HepG2 (cell line): Measurements from ENCODE around the gene NAIF1. TPM values are rescaled to one million over a fixed set of nuclear protein-coding genes. Genes with fewer than 3 reads are reported as not detected.

Experiments used
- BCL6 ChIP-seq: IDR thresholded peaks from 2 replicates; pipeline ENCODE4 v1.6.1; 2016; ENCODE audit warnings: missing genetic modification reagents, missing compliant biosample characterization
- IKZF1 ChIP-seq: fragments of 450-650 bp; IDR thresholded peaks from 2 replicates; pipeline ENCODE4 v1.7.1; 2016
- IKZF4 ChIP-seq: sonication (generic); formaldehyde crosslinking; IDR thresholded peaks from 2 replicates; pipeline ENCODE4 v1.5.1; 2020; ENCODE audit warnings: borderline replicate concordance, mild to moderate bottlenecking, low read depth, missing genetic modification reagents; ENCODE audit errors: not compliant biosample characterization
- PHF20 ChIP-seq: sonication (generic); formaldehyde crosslinking; IDR thresholded peaks from 2 replicates; pipeline ENCODE4 v1.5.0; 2020; ENCODE audit warnings: mild to moderate bottlenecking, missing genetic modification reagents
- SMAD1 ChIP-seq: sonication (generic); formaldehyde crosslinking; IDR thresholded peaks from 2 replicates; pipeline ENCODE4 v1.4.0; 2020; ENCODE audit warnings: missing genetic modification reagents, low read depth, mild to moderate bottlenecking, borderline replicate concordance
- ZKSCAN5 ChIP-seq: sonication (generic); formaldehyde crosslinking; IDR thresholded peaks from 2 replicates; pipeline ENCODE4 v1.5.1; 2020; ENCODE audit warnings: mild to moderate bottlenecking, missing genetic modification reagents
- ZNF3 ChIP-seq: IDR thresholded peaks from 2 replicates; pipeline ENCODE4 v1.7.0; 2017; ENCODE audit warnings: inconsistent platforms
- ZNF543 ChIP-seq: sonication (generic); formaldehyde crosslinking; IDR thresholded peaks from 2 replicates; pipeline ENCODE4 v1.4.0; 2020; ENCODE audit warnings: mild to moderate bottlenecking, missing genetic modification reagents
- polyA plus RNA-seq, 8 experiments: library from polyadenylated mRNA; depleted of rRNA in 3 of 8; stranded (reverse) in 7 of 8; unstranded in 1 of 8; fragments of >200 nt; fragmentation: Illumina TruSeq in 4 of 8; extraction: Trizol in 4 of 8; gene quantifications; 2 replicates each; pipeline versions ENCODE4 v1.2.1 to v1.2.3, GENCODE V29; 2011 to 2016; ENCODE audit warnings: low read depth in 4 of 8, missing spikeins in 1 of 8, mixed read lengths in 1 of 8; ENCODE audit not compliant: insufficient read depth in 1 of 8
- total RNA-seq, 5 experiments: library from RNA; depleted of rRNA; stranded (reverse); fragments of >200 nt; fragmentation: Illumina TruSeq; extraction: Trizol; gene quantifications; 2 replicates each; pipeline ENCODE4 v1.2.3, GENCODE V29; 2016; ENCODE audit warnings: low read depth in 1 of 5
- TF ChIP-seq, protein P1 (sequence below): sonication (generic); formaldehyde crosslinking; IDR thresholded peaks from 2 replicates; pipeline ENCODE4 v1.5.0; 2020; ENCODE audit warnings: missing genetic modification reagents, mild to moderate bottlenecking, borderline replicate concordance
- TF ChIP-seq, protein P2 (sequence below): sonication (generic); formaldehyde crosslinking; IDR thresholded peaks from 2 replicates; pipeline ENCODE4 v1.4.0; 2020; ENCODE audit warnings: missing genetic modification reagents
- TF ChIP-seq, protein P3 (sequence below): sonication (generic); formaldehyde crosslinking; IDR thresholded peaks from 2 replicates; pipeline ENCODE4 v1.5.0; 2020; ENCODE audit warnings: missing genetic modification reagents
- TF ChIP-seq, protein P4 (sequence below): sonication (generic); formaldehyde crosslinking; conservative IDR thresholded peaks from 2 replicates; pipeline ENCODE4 v1.4.0; 2020; ENCODE audit warnings: missing genetic modification reagents
- TF ChIP-seq, protein P5 (sequence below): sonication (generic); formaldehyde crosslinking; IDR thresholded peaks from 2 replicates; pipeline ENCODE4 v1.4.0; 2020; ENCODE audit warnings: missing genetic modification reagents, borderline replicate concordance

NAIF1 gene
- total and polyA plus RNA-seq, 2 of the 13 experiments (the other 11 are each of a cell fraction or from before 2014, with no cell fraction given) = 6.0 to 6.9 TPM

DNA sequence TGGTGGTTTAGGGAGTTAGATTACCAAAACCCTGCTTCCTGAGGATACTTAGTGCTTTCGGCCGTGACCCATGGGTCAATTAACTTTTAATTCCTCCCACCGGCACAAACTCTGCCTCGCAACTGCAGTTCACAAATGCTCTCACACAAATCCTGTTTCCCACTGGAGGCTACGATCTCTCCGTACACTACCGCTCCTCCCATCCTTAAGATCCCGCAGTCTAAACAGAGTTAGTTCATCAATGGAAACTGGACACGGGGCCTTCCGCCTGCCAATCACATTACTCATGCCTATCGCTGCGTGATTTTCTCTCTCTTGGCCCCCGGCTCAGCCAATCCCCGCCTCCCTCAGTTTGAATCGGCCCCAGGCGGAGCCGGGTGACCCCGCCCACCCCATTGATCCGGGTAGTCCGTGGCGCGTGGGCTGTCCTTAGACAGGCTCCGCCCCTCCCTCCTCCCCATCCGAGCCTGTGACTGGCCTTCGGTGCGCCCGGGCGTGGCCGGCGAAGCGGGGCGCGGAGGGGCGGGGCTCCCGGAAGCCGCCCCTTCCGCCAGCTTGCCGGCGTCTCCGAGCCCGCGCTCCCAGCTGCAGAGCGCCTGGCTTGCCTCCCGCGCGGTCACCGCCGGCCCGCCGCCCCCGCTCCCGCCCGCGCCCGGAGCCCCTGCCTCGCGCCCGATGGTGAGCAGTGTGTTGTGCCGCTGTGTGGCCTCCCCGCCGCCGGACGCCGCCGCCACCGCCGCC, 695 bp upstream of the NAIF1 start, which contains the start of gene SLC25A25 (continued):
- TF ChIP-seq, protein P1, sequence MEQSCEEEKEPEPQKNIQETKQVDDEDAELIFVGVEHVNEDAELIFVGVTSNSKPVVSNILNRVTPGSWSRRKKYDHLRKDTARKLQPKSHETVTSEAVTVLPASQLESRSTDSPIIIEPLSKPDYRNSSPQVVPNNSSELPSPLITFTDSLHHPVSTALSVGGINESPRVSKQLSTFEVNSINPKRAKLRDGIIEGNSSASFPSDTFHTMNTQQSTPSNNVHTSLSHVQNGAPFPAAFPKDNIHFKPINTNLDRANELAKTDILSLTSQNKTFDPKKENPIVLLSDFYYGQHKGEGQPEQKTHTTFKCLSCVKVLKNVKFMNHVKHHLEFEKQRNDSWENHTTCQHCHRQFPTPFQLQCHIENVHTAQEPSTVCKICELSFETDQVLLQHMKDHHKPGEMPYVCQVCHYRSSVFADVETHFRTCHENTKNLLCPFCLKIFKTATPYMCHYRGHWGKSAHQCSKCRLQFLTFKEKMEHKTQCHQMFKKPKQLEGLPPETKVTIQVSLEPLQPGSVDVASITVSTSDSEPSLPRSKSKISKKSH (CRISPR knock-in tag) = no peak
- TF ChIP-seq ZNF3 (CRISPR knock-in tag) (no peak), BCL6 (no peak), SMAD1 (CRISPR knock-in tag) (no peak), IKZF1 (no peak), ZKSCAN5 (no peak), ZNF543 (CRISPR knock-in tag) (no peak), PHF20 (CRISPR knock-in tag) (no peak), IKZF4 (no peak)
- TF ChIP-seq, protein P2, sequence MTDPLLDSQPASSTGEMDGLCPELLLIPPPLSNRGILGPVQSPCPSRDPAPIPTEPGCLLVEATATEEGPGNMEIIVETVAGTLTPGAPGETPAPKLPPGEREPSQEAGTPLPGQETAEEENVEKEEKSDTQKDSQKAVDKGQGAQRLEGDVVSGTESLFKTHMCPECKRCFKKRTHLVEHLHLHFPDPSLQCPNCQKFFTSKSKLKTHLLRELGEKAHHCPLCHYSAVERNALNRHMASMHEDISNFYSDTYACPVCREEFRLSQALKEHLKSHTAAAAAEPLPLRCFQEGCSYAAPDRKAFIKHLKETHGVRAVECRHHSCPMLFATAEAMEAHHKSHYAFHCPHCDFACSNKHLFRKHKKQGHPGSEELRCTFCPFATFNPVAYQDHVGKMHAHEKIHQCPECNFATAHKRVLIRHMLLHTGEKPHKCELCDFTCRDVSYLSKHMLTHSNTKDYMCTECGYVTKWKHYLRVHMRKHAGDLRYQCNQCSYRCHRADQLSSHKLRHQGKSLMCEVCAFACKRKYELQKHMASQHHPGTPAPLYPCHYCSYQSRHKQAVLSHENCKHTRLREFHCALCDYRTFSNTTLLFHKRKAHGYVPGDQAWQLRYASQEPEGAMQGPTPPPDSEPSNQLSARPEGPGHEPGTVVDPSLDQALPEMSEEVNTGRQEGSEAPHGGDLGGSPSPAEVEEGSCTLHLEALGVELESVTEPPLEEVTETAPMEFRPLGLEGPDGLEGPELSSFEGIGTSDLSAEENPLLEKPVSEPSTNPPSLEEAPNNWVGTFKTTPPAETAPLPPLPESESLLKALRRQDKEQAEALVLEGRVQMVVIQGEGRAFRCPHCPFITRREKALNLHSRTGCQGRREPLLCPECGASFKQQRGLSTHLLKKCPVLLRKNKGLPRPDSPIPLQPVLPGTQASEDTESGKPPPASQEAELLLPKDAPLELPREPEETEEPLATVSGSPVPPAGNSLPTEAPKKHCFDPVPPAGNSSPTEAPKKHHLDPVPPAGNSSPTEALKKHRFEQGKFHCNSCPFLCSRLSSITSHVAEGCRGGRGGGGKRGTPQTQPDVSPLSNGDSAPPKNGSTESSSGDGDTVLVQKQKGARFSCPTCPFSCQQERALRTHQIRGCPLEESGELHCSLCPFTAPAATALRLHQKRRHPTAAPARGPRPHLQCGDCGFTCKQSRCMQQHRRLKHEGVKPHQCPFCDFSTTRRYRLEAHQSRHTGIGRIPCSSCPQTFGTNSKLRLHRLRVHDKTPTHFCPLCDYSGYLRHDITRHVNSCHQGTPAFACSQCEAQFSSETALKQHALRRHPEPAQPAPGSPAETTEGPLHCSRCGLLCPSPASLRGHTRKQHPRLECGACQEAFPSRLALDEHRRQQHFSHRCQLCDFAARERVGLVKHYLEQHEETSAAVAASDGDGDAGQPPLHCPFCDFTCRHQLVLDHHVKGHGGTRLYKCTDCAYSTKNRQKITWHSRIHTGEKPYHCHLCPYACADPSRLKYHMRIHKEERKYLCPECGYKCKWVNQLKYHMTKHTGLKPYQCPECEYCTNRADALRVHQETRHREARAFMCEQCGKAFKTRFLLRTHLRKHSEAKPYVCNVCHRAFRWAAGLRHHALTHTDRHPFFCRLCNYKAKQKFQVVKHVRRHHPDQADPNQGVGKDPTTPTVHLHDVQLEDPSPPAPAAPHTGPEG (CRISPR knock-in tag) = no peak
- TF ChIP-seq, protein P3, sequence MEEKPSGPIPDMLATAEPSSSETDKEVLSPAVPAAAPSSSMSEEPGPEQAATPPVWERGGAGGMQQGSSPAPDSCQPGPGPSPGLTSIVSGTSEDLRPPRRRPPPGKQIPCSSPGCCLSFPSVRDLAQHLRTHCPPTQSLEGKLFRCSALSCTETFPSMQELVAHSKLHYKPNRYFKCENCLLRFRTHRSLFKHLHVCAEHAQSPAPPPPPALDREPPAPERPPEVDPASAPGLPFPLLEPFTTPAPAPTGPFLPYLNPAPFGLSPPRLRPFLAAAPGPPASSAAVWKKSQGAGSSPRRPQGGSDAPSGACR = no peak
- TF ChIP-seq, protein P4, sequence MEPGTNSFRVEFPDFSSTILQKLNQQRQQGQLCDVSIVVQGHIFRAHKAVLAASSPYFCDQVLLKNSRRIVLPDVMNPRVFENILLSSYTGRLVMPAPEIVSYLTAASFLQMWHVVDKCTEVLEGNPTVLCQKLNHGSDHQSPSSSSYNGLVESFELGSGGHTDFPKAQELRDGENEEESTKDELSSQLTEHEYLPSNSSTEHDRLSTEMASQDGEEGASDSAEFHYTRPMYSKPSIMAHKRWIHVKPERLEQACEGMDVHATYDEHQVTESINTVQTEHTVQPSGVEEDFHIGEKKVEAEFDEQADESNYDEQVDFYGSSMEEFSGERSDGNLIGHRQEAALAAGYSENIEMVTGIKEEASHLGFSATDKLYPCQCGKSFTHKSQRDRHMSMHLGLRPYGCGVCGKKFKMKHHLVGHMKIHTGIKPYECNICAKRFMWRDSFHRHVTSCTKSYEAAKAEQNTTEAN (CRISPR knock-in tag) = no peak
- TF ChIP-seq, protein P5, sequence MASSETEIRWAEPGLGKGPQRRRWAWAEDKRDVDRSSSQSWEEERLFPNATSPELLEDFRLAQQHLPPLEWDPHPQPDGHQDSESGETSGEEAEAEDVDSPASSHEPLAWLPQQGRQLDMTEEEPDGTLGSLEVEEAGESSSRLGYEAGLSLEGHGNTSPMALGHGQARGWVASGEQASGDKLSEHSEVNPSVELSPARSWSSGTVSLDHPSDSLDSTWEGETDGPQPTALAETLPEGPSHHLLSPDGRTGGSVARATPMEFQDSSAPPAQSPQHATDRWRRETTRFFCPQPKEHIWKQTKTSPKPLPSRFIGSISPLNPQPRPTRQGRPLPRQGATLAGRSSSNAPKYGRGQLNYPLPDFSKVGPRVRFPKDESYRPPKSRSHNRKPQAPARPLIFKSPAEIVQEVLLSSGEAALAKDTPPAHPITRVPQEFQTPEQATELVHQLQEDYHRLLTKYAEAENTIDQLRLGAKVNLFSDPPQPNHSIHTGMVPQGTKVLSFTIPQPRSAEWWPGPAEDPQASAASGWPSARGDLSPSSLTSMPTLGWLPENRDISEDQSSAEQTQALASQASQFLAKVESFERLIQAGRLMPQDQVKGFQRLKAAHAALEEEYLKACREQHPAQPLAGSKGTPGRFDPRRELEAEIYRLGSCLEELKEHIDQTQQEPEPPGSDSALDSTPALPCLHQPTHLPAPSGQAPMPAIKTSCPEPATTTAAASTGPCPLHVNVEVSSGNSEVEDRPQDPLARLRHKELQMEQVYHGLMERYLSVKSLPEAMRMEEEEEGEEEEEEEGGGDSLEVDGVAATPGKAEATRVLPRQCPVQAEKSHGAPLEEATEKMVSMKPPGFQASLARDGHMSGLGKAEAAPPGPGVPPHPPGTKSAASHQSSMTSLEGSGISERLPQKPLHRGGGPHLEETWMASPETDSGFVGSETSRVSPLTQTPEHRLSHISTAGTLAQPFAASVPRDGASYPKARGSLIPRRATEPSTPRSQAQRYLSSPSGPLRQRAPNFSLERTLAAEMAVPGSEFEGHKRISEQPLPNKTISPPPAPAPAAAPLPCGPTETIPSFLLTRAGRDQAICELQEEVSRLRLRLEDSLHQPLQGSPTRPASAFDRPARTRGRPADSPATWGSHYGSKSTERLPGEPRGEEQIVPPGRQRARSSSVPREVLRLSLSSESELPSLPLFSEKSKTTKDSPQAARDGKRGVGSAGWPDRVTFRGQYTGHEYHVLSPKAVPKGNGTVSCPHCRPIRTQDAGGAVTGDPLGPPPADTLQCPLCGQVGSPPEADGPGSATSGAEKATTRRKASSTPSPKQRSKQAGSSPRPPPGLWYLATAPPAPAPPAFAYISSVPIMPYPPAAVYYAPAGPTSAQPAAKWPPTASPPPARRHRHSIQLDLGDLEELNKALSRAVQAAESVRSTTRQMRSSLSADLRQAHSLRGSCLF (CRISPR knock-in tag) = no peak
